ENCODE results near the gene ADGRF1. TPM values are rescaled to one million over a fixed set of nuclear protein-coding genes. Genes with fewer than 3 reads are reported as not detected.

Gene ADGRF1
- total RNA-seq, 1 donor from 2014 or later = 24.4 TPM

DNA sequence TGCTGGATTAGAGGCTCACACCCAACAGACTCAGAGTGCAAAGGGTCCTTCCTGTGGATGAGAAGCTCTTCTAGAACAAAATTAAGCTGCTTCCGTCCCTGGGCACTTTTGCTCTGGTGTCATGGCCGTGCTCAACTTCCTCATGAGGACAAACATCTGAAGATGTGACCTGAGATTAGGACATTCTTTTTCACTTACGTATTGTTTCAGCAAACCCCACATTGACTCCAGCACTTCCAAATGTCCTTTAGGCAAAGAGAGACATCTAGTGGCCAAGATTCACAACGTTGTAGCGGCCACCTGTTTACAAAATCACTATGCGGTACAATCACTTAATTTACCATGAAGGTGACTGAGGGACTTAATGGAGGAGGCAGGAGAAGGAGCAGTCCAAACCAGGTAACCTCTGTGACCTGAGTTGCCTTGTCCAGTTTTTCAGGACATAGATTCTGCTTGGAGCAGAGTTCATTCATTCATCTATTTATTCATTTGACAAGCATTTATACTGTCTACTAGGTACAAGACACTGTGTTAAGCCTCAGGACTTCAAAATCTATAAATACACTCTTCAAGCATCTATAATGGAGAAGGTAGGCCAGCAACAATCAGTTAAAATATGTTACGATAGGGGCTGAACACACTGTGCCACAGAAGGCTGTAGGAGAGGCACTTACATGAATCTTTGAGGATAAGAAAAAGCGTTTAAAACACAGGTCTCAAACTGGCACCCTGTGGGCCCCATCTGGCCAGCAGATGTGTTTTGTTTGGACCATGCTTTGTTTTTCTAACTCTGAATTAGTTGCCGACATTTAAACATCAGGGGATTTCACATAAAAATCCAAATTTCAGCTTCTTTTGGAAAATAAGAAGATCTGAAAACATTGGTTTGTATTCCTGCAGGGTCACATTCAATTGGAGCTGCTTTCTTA lies 5.6 kb upstream of the ADGRF1 start:
- no peak for DNase-seq (ENCODE audit: low read depth)
- no peak overlapping the region for H3K4me3 ChIP-seq (ENCODE audit: low read depth, low read length)
- TF ChIP-seq, protein P1, sequence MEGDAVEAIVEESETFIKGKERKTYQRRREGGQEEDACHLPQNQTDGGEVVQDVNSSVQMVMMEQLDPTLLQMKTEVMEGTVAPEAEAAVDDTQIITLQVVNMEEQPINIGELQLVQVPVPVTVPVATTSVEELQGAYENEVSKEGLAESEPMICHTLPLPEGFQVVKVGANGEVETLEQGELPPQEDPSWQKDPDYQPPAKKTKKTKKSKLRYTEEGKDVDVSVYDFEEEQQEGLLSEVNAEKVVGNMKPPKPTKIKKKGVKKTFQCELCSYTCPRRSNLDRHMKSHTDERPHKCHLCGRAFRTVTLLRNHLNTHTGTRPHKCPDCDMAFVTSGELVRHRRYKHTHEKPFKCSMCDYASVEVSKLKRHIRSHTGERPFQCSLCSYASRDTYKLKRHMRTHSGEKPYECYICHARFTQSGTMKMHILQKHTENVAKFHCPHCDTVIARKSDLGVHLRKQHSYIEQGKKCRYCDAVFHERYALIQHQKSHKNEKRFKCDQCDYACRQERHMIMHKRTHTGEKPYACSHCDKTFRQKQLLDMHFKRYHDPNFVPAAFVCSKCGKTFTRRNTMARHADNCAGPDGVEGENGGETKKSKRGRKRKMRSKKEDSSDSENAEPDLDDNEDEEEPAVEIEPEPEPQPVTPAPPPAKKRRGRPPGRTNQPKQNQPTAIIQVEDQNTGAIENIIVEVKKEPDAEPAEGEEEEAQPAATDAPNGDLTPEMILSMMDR (conservative IDR thresholded peaks at IDR 0.05; ENCODE audit: low read depth, low read length) = peak; percentile 89

DNA sequence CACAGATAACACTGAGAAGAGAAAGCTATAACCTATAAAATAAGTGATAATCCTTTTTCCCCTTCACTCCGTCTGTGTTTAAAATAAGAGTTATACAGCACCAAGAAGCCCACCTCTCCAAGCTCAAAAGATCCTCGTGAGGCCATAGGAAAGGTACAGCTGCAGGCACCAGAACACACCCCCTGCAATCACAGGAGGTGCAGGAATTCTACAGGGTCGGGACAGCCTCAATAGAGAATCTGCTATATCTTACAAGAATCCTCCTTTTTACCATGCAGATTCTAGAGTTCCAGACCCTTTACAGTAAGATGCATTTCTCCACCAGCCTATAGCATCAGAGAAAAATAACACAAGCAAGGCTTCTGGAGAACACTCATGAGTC lies 5.0 kb upstream of the ADGRF1 start:
- TF ChIP-seq, protein P1 (conservative IDR thresholded peaks at IDR 0.05; ENCODE audit: low read depth, low read length) = no peak
- no peak for DNase-seq (ENCODE audit: low read depth)
- H3K4me3 ChIP-seq (ENCODE audit: low read depth, low read length) = no peak overlapping the region

GRCh38 chr6:47044397-47044796 lies 2.3 kb upstream of the ADGRF1 start:
- TF ChIP-seq, protein P1 (conservative IDR thresholded peaks at IDR 0.05; ENCODE audit: low read depth, low read length) = no peak
- H3K4me3 ChIP-seq (ENCODE audit: low read depth, low read length) = no peak overlapping the region
- peak; percentile 76 for DNase-seq (ENCODE audit: low read depth)

- TF ChIP-seq, protein P1 (conservative IDR thresholded peaks at IDR 0.05; ENCODE audit: low read depth, low read length) = no peak
- DNase-seq (ENCODE audit: low read depth) = no peak
- no peak overlapping the region for H3K4me3 ChIP-seq (ENCODE audit: low read depth, low read length)
These were observed 1.2 kb upstream of the ADGRF1 start for GRCh38 chr6:47043286-47043685.

- H3K4me3 ChIP-seq (ENCODE audit: low read depth, low read length) = peak overlapping the region; percentile 28
- DNase-seq (ENCODE audit: low read depth) = no peak
- TF ChIP-seq, protein P1 (conservative IDR thresholded peaks at IDR 0.05; ENCODE audit: low read depth, low read length) = no peak
These were observed 391 bp downstream of the ADGRF1 start for GRCh38 chr6:47041741-47042140.

DNA sequence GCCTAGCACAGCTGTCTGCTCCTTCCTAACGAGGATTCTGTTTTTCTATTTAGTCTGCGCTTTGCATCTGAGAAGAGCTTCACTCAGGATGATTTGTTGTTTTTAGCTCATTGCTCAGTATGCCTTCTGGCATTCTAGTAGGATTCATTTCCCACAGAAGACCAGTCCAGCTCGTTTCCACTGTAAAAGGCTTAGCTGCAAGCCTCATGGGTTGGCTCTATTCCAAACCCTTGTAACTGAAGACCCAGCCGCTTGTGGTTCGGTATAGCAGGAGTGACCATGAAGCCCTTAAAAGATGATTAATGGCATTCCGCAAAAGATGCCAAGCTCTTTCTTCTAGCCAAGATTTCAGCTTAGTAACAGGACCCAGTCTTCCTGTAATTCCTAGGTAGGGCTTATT lies 7.2 kb downstream of the ADGRF1 start:
- DNase-seq (ENCODE audit: low read depth) = no peak
- TF ChIP-seq, protein P1 (conservative IDR thresholded peaks at IDR 0.05; ENCODE audit: low read depth, low read length) = no peak
- no peak overlapping the region for H3K4me3 ChIP-seq (ENCODE audit: low read depth, low read length)

GRCh38 chr6:47034421-47034820 lies 7.7 kb downstream of the ADGRF1 start:
- no peak for DNase-seq (ENCODE audit: low read depth)
- no peak overlapping the region for H3K4me3 ChIP-seq (ENCODE audit: low read depth, low read length)
- TF ChIP-seq, protein P1 (conservative IDR thresholded peaks at IDR 0.05; ENCODE audit: low read depth, low read length) = no peak

Measured in epithelial cell of proximal tubule (primary cell).